C4-2B (cell line): Measurements from ENCODE around the gene SGK1.
"Not testable (repeated sequence)": the region's sequence is repeated elsewhere in the genome, so short reads cannot be mapped to it uniquely, and the experiment has no call there.

ENCODE experiments used
- H3K27ac ChIP-seq: fragments of 450-650 bp; 2 replicates; pipeline ENCODE4 v1.5.1; 2017
- ZFX ChIP-seq: fragments of 450-650 bp; IDR thresholded peaks from 2 replicates; pipeline ENCODE4 v1.6.1; 2017
- TF ChIP-seq, protein P1 (sequence below): fragments of 450-650 bp; conservative IDR thresholded peaks from 2 replicates; pipeline ENCODE4 v1.5.1; 2017; ENCODE audit warnings: mild to moderate bottlenecking

Gene SGK1

DNA sequence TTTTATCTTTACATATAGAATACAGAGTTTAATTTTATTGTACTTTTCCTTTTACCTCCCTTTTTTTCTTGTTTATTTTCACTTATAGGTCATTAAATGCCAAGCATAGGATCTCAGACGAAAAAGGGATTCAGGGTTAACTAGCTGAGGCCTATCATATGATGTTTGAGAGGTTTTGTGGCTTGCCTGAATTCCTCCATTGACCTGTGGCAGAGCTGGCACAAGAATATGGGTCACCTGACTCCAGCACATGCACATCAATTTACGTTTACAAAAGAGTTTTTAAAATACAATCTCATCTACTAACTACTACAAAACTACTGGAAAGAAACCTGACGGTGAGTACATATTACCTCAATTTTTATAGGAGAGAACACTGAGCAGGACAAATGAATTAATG, 60.4 kb downstream of the SGK1 start:
- no peak overlapping the region for H3K27ac ChIP-seq
- no peak for TF ChIP-seq ZFX
- TF ChIP-seq, protein P1, sequence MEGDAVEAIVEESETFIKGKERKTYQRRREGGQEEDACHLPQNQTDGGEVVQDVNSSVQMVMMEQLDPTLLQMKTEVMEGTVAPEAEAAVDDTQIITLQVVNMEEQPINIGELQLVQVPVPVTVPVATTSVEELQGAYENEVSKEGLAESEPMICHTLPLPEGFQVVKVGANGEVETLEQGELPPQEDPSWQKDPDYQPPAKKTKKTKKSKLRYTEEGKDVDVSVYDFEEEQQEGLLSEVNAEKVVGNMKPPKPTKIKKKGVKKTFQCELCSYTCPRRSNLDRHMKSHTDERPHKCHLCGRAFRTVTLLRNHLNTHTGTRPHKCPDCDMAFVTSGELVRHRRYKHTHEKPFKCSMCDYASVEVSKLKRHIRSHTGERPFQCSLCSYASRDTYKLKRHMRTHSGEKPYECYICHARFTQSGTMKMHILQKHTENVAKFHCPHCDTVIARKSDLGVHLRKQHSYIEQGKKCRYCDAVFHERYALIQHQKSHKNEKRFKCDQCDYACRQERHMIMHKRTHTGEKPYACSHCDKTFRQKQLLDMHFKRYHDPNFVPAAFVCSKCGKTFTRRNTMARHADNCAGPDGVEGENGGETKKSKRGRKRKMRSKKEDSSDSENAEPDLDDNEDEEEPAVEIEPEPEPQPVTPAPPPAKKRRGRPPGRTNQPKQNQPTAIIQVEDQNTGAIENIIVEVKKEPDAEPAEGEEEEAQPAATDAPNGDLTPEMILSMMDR, result no peak

DNA sequence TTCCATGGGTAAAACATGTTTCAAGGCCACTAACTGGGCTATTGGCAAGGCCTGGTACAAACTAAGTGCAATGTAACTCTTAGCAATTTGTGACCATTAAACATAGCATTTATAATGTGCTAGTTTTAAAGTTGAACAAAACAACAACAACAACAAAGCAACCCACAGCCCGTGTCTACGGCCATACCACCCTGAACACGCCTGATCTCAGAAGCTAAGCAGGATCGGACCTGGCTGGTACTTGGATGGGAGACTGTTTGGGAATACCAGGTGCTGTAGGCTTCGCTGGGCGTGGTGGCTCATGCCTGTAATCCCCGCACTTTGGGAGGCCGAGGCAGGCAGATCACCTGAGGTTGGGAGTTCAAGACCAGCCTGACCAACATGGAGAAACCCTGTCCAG, 61.0 kb downstream of the SGK1 start:
- H3K27ac ChIP-seq, result no peak overlapping the region
- TF ChIP-seq, protein P1, result no peak
- no peak for TF ChIP-seq ZFX

DNA sequence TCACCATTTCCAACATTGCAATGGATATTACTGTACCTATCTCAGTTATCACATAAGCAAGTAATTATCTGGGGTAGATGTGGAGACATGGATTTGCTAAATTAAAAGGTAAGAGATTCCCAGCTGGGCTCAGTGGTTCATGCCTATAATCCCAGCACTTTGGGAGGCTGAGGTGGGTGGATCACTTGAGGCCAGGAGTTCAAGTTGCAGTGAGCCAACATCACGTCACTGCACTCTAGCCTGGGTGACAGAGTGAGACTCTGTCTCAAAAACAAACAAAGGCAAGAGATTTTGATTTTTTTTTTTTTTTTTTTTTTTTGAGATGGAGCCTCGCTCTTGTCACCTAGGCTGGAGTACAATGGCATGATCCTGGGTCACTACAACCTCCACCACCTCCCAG, 62.6 kb downstream of the SGK1 start:
- H3K27ac ChIP-seq, result not testable (repeated sequence)

DNA sequence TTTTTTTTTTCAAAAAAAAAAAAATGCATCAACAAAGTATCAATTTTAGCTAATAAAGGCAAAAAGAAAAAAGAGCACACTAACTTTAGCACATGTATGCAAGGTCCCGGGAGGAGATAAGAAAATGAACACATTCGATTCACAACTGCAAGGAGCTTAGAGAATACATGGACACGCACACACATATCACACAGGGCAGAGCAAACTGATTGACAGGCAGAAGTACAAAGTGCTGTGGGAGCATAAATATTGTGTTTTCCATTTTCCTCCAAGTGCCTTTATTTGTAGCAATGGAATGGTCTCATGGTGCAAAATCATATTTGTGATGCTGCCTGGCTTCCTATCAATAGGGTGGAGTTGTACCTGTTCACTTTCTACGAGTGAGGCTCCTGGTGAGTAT, 63.8 kb downstream of the SGK1 start:
- no peak overlapping the region for H3K27ac ChIP-seq
- TF ChIP-seq ZFX, result no peak
- TF ChIP-seq, protein P1, result no peak

DNA sequence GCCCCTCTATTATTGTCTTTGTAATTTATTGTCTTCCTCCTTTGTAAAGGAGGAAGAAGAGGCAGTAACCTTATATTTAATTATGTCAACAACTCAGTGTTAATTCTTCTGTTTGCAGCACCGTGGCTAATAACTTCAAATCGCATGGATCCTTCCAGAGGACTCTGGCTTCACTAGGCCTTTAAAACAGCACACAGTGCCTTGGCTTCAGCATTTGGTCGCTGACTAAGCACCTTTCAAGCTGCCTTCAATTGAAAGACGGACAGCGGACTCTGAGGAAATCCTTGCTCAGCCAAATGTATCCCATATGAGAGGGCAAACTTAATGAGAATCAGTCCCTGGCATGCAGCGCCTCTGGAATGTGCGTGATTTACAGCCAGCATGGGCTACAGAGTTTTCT, 64.2 kb downstream of the SGK1 start:
- TF ChIP-seq, protein P1, result no peak
- TF ChIP-seq ZFX, result no peak
- no peak overlapping the region for H3K27ac ChIP-seq

DNA sequence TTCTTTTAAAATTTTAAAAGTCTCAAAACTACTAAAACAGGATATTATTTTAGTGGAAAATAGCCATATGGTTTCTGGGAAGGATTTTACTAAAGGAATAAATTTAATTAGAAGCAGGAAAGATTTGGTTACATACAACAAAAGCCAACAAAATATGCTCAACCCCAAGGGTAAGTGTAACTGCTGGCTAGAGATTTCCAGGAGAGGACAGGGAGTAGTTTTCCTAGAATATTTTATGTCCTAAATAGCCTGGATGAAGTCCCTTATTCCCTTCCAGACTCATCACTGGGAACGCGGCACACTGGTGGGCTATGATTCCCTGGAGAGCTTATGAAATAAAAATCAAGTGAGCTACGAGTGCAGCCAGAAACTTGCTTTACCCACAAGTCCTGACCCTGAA, 66.6 kb downstream of the SGK1 start:
- H3K27ac ChIP-seq, result no peak overlapping the region
- no peak for TF ChIP-seq ZFX
- TF ChIP-seq, protein P1, result no peak

DNA sequence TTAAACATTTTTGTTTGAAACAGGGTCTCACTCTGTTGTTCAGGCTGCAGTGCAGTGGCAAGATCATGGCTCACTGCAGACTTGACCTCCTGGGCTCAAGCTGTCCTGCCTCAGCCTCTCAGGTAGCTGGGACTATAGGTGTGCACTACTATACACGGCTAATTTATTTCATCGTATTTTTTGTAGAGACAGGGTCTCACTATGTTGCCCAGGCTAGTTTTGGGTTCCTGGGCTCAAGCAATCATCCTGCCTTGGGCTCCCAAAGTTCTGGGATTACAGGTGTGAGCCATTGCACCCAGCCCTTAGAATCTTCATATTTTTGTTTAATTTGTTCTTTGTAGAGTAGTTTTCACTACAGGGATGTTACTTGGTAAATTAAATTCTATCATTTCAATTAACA, 67.1 kb downstream of the SGK1 start:
- H3K27ac ChIP-seq, result no peak overlapping the region
- TF ChIP-seq, protein P1, result no peak
- TF ChIP-seq ZFX, result no peak

DNA sequence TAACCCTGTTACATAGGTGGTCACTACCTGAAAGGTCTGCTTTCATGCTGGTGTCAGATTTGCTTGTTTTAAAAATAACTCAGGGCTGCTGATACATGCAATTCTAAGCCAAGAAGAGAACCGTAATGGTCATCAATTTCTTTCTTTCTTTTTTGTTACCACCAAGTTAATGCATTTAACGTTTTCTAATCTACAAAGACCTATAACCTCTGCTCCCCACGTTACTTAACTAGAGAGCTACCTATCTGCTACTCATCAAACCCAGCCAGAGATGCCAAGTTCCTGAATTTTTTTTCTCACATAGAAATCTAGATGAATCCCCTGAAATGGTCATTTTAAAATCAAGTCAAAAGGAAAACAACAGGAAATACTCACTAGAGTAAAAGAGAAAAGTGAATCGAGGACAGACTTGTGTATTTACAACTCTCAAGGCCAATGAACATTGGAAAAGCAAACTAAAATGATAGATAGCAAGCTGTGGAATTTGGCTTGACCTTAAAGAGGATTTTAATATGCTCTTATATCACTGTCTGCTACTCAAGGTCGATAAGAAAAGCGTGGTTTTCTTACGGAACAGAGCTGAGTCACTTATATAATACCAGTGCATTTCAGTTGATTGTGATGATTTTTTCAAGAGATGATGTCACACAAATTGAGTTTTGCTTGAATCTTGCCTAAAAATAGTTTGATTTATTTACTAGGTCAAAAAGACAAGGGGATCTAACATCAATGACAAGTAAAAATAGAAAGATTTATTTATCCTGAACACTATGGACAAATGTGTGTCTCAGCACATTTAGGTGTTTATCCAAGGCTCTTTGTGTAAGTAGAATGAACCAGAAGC, 67.9 kb downstream of the SGK1 start:
- H3K27ac ChIP-seq, result no peak overlapping the region
- no peak for TF ChIP-seq ZFX
- TF ChIP-seq, protein P1, result no peak
